ENCODE data around the gene E2F8.

- TF ChIP-seq GABPA (IDR thresholded peaks at IDR 0.05; ENCODE audit: low read depth) (no peak), RCOR1 (IDR thresholded peaks at IDR 0.05; ENCODE audit: low read length) (no peak), RFX5 (IDR thresholded peaks at IDR 0.05; ENCODE audit: low read length) (no peak), FOSL2 (IDR thresholded peaks at IDR 0.05; ENCODE audit: borderline replicate concordance, low read depth) (no peak), CTCF (IDR thresholded peaks at IDR 0.05) (no peak), TAF1 (IDR thresholded peaks at IDR 0.05; ENCODE audit: borderline replicate concordance, low read depth, low read length) (no peak), SIN3A (IDR thresholded peaks at IDR 0.05; ENCODE audit: borderline replicate concordance, low read depth, low read length) (no peak), YY1 (IDR thresholded peaks at IDR 0.05; ENCODE audit: low read depth) (no peak), MAX (IDR thresholded peaks at IDR 0.05; ENCODE audit: low read depth) (no peak), NFIC (IDR thresholded peaks at IDR 0.05; ENCODE audit: borderline replicate concordance) (no peak), POLR2AphosphoS5 (IDR thresholded peaks at IDR 0.05; ENCODE audit: low read depth, low read length) (no peak), USF2 (IDR thresholded peaks at IDR 0.05; ENCODE audit: borderline replicate concordance, low read depth, low read length) (no peak)
Measured at GRCh38 chr11:19239039-19239438, 1.7 kb downstream of the E2F8 start.
